ENCODE data around the gene CHADL. TPM values are rescaled to one million over a fixed set of nuclear protein-coding genes. Genes with fewer than 3 reads are reported as not detected.
A peak's percentile ranks its signal among the peaks of the same experiment; 100 is the strongest.

The CHADL gene
- total and polyA plus RNA-seq, 2 experiments from 2014 or later, result 1.6 TPM; not detected in 1

GRCh38 chr22:41206719-41207118 lies 34.0 kb downstream of the CHADL start:
- ATAC-seq (no peak), DNase-seq (ENCODE audit: low spot score) (no peak)
- H4K20me1 ChIP-seq (replicated peaks; ENCODE audit: insufficient read depth), result no peaks in the 10 kb centered on the region; the same call in 1 of the 2 replicates
- no peaks in the 10 kb centered on the region; the same call in 1 of the 2 replicates for H3K27me3 ChIP-seq (ENCODE audit: insufficient read depth)
- TF ChIP-seq ZNF114 (CRISPR knock-in tag; IDR thresholded peaks at IDR 0.05) (no peak), ETS1 (IDR thresholded peaks at IDR 0.05) (no peak), POLR2AphosphoS5 (IDR thresholded peaks at IDR 0.05; ENCODE audit: low read depth) (no peak), NANOG (IDR thresholded peaks at IDR 0.05; ENCODE audit: borderline replicate concordance) (no peak), STAT1 (IDR thresholded peaks at IDR 0.05; ENCODE audit: unreplicated experiment) (no peak), EZH2 (IDR thresholded peaks at IDR 0.05; ENCODE audit: low read depth, unreplicated experiment) (no peak), CTCF (conservative IDR thresholded peaks at IDR 0.05; ENCODE audit: low read depth in 2 of 2) (no peak), ZNF462 (CRISPR knock-in tag; IDR thresholded peaks at IDR 0.05) (no peak), ZNF331 (CRISPR knock-in tag; IDR thresholded peaks at IDR 0.05; ENCODE audit: low read depth) (no peak), EZH2phosphoT487 (IDR thresholded peaks at IDR 0.05; ENCODE audit: unreplicated experiment) (no peak), CREB1 (CRISPR knock-in tag; IDR thresholded peaks at IDR 0.05; ENCODE audit: low read depth) (no peak), JUNB (IDR thresholded peaks at IDR 0.05; ENCODE audit: unreplicated experiment) (no peak), REST (IDR thresholded peaks at IDR 0.05; ENCODE audit: unreplicated experiment) (no peak)
- no peak overlapping the region for H3K4me2 ChIP-seq
- Mint-ChIP-seq H3K27me3 (ENCODE audit: insufficient read depth, low read depth, poor library complexity) (peaks cover 16% of the 10 kb centered on the region), H3K9me3 (no peaks in the 10 kb centered on the region), H3K4me1 (peaks cover 3% of the 10 kb centered on the region), H3K27ac (no peak overlapping the region), H3K36me3 (ENCODE audit: low read depth) (peaks cover 13% of the 10 kb centered on the region), H3K4me3 (peak overlapping the region; percentile 57)
- H3K36me3 ChIP-seq (ENCODE audit: insufficient read depth), result peaks cover 4% of the 10 kb centered on the region; the same call in 1 of the 2 replicates
- H2AFZ ChIP-seq, result no peak overlapping the region
- H3K9me2 ChIP-seq (ENCODE audit: insufficient read depth), result no peaks in the 10 kb centered on the region
- no peak overlapping the region for H3K27ac ChIP-seq (ENCODE audit: low read depth)
- 0 out of 2 replicates have a peak, but pooled peaks cover 3% of the 10 kb centered on the region for H3F3A ChIP-seq (replicated peaks; ENCODE audit: low read depth)
- no peak overlapping the region for H3K4me3 ChIP-seq
- peaks cover 21% of the 10 kb centered on the region for H3K79me2 ChIP-seq (replicated peaks; ENCODE audit: insufficient read depth)
- no peaks in the 10 kb centered on the region for H3K4me1 ChIP-seq (ENCODE audit: insufficient read depth)
